GM21529 (cell line): Measurements from ENCODE around the gene DENND1C.

ENCODE experiments used
- ATAC-seq: cut with Tn5 transposase; IDR thresholded peaks from one replicate; pipeline ENCODE4 v1.9.1; 2021; ENCODE audit not compliant: unreplicated experiment

DENND1C gene

DNA sequence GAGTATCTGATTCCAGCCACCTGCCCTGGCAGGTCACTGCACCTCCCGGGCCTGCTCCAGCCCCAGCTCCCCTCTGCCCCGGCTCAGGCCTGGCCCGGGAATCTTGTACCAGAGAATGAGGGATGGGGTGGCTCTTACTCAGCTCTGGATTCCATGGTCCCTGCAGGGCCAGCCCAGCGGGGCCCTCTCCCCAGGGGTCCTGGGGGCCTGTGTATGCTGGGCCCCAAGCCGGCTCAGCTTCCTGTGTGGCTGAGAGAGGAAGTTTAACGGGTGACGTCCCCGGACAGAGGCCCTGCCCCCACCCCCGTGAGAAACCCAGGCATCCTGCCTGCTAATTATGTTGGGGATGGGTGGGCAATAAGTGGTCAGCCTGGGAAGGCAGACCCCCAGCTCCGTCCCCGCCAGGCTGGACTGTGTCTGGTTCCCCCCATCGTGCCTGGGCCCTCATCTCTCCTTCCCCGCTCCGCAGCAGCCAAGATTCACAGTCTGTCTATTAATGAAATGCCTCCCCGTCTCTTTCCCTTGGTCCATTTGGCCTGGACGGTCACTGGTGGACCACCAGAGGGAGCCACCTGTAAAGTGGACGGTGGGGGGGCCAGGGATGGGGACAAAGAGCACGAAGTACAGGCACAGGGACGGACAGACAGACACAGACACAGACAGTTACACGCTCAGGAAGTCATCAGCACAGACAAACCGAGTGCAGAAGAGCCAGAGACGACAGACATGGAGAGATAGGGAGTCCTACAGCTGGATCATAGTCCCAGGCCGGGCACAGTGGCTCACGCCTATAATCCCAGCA is at the start of gene DENND1C:
TSS of gene DENND1C (minus strand) at position 247 of the 802 bp plus-strand sequence. CDS start at position 155, 92 bp downstream.
- ATAC-seq, result peak; percentile 73

DNA sequence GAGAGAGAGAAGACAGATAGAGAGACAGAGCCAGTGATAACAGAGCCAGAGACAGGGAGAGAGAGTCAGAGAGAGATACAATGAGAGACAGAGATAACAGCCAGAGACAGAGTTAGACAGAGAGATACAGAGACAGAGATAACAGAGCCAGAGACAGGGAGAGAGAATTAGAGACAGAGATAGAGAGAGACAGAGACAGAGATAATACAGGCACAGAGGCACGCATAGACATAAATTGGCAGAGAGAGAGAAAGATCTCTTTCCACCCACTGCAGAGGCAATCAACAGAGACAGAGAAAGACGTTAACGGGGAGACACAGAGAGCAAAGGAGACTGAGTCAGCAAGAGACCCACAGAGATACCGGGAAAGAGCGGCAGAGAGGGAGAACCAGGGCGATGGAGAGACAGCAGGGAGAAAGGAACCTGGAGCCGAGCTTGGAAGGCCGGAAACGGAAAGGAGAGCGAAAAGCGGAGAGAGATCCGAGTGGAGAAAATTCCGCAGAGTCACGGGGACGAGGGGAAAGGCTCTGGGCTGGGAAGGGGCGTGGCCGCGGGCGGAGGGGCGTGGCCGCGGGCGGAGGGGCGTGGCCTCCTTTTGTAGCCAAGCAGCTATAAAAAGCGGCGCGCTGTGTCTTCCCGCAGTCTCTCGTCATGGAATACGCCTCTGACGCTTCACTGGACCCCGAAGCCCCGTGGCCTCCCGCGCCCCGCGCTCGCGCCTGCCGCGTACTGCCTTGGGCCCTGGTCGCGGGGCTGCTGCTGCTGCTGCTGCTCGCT is 49.0 kb upstream of the DENND1C start, which contains the start of gene TNFSF9:
TSS of gene TNFSF9 (plus strand) at position 641 of the 777 bp plus-strand sequence. CDS start at position 652, 11 bp downstream.
- no peak for ATAC-seq

- ATAC-seq, result no peak
Measured at GRCh38 chr19:6529937-6530385, 48.4 kb upstream of the DENND1C start.

GRCh38 chr19:6529351-6529750 is 47.8 kb upstream of the DENND1C start:
- ATAC-seq, result no peak

- no peak for ATAC-seq
Measured at GRCh38 chr19:6528544-6529121, 47.0 kb upstream of the DENND1C start.

DNA sequence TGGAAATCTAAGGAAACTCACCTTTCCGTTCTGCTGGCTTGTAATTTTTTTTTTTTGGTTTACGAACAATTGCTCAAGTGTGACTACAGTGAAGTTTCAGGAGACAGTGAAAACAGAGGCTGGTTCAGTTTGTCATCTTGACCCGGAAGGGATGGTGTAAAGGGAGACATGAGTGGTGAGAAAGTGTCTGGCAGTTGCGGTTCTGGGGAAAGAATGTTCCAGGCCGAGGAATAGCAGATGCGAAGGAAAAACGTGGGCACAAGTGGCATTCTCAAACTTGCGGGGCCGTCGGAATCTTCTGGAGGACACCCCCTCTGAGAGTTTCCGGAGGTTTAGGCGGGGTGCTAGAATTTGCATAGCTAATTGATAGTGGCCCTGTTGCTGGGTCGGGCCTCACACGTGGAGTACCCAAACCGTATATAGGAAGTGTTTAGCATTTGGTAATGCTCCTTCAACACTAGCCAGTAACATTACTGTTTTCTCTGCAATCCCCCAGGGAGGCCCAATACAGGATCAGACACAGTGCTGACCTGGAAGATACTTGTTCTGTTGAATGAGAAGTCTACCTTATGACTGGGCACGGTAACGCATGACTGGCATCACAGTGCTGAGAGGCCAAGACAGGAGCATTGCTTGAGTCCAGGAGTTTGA is 46.4 kb upstream of the DENND1C start:
- ATAC-seq, result peak; percentile 45

DNA sequence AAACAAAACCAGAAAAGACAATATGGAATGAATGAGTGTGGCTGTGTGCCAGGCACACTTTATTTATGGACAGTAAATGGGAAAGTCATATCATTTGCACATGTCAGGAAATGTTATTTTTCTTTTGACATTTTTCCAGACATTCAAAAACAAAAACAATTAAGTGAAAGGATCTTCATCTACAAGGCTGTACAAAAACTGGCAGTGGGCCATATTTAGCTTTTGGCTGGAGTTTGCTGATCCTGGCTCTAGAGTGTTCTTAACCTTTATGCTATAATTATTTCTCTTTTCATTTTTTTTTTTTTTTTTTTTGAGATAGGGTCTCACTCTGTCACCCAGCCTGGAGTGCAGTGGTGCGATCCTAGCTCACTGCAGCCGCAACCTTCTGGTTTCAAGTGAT is 42.7 kb upstream of the DENND1C start:
- ATAC-seq, result no peak

GRCh38 chr19:6522712-6523111 is 41.1 kb upstream of the DENND1C start:
- no peak for ATAC-seq

GRCh38 chr19:6521718-6522646 is 40.4 kb upstream of the DENND1C start:
- ATAC-seq, result peak; percentile 54

GRCh38 chr19:6519289-6519688 is 37.7 kb upstream of the DENND1C start:
- ATAC-seq, result no peak

DNA sequence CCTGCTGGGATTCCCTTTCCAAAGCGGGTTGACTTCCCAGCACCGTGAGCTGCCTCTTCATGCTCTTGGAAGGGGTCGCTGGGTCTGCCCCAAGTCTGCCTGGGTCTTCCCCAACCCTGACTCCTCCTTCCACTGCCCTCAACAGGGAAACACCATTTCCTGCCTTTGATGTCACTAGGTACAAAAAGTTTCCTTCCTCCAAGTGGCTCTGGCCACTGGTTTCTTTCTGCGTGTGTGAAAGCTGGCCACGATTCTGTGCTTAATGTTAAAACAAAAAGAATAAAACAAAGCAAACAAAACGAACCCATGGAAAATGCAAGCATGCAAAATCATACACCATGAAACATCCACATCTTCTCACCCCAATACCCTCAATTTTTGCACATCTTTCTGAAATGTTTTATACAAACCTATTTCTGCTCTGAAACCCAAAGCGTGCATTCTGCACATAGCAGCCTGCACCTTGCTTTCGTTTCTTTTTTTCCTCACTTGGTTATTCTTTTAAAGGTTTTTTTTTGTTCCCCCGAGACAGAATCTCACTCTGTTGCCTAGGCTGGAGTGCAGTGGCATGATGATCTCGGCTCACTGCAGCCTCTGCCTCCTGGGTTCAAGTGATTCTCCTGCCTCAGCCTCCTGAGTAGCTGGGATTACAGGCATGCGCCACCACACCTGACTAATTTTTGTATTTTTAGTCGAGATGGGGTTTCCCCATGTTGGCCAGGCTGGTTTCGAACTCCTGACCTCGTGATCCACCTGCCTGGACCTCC is 36.7 kb upstream of the DENND1C start:
- no peak for ATAC-seq

GRCh38 chr19:6516659-6517291 is 35.2 kb upstream of the DENND1C start:
- peak; percentile 58 for ATAC-seq

GRCh38 chr19:6516018-6516658 is 34.6 kb upstream of the DENND1C start:
- ATAC-seq, result peak; percentile 34

- no peak for ATAC-seq
Measured at GRCh38 chr19:6514926-6515544, 33.4 kb upstream of the DENND1C start.

DNA sequence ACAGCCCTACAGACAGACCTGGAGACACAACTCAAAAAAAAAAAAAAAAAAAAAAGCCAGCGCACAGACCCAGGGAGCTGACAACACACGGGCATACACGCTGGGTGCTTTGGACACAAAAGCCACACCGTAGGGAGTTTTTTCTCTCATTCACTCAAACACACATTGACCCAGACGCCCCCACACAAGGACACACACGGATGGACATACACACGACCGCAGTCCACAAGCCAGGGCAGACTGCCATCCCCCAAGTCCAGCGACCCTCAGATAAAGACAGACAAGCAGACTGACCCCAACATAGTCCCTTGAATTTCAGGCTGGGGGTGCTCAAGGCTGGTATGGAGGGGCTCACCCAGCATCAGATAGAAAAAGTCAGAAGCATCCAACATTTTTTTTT is 32.5 kb upstream of the DENND1C start:
- ATAC-seq, result no peak

GRCh38 chr19:6510618-6511017 is 29.0 kb upstream of the DENND1C start:
- no peak for ATAC-seq

DNA sequence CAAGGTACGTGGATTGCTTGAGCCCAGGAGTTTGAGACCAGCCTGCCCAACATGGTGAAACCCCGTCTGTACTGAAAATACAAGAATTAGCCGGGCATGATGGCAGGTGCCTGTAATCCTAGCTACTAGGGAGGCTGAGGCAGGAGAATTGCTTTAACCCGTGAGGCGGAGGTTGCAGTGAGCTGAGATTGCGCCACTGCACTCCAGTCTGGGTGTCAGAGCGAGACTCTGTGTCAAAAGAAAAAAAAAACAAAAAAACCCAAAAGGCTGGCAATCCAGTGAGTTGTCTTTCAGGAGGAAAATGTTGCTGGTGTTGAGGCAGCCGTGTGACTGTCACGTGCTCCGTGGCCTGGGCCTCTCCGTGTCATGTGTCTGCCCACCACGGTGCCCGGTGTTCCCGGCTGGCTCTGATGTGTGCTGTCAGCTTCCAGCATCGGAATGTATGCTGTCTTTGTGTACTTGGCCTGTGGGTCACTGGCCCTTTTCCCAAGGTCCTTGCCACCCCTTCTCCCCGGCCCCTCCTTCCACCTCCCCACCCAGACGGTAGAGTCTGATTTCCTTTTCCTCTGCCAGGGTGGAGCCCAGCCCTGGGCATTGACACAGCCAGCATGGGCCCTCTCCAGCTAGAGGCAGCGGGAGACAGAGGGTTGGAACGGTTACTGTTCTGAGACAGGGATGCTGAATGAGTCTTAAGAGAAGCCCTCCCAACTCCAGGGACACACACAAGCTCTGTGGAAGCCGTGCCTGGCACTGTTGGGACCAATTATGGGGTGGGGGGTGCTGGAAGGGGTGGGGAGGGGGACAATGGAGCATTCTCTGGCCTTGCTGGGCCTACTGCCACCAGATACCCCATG is 27.8 kb upstream of the DENND1C start:
- ATAC-seq, result no peak
